ENCODE measurements around the gene GSE1. TPM values are rescaled to one million over a fixed set of nuclear protein-coding genes. Genes with fewer than 3 reads are reported as not detected.

The GSE1 gene
- total RNA-seq, 4 donors from 2014 or later: 79.7 to 196 (median 143) TPM

- DNase-seq: no peak
- Histone ChIP-seq H3K27me3 (no peaks in the 10 kb centered on the region), H3K4me3 (no peak overlapping the region), H3K27ac (no peak overlapping the region), H3K36me3 (no peaks in the 10 kb centered on the region), H3K4me1 (peaks cover 0 to 55% (median 9%) of the 10 kb centered on the region in 4 donors), H3K9me3 (no peaks in the 10 kb centered on the region)
- TF ChIP-seq POLR2A (IDR thresholded peaks at IDR 0.05): no peak
- TF ChIP-seq, protein P1, sequence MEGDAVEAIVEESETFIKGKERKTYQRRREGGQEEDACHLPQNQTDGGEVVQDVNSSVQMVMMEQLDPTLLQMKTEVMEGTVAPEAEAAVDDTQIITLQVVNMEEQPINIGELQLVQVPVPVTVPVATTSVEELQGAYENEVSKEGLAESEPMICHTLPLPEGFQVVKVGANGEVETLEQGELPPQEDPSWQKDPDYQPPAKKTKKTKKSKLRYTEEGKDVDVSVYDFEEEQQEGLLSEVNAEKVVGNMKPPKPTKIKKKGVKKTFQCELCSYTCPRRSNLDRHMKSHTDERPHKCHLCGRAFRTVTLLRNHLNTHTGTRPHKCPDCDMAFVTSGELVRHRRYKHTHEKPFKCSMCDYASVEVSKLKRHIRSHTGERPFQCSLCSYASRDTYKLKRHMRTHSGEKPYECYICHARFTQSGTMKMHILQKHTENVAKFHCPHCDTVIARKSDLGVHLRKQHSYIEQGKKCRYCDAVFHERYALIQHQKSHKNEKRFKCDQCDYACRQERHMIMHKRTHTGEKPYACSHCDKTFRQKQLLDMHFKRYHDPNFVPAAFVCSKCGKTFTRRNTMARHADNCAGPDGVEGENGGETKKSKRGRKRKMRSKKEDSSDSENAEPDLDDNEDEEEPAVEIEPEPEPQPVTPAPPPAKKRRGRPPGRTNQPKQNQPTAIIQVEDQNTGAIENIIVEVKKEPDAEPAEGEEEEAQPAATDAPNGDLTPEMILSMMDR (IDR thresholded peaks at IDR 0.05): no peak
Observed at GRCh38 chr16:85603203-85603755, 9.8 kb upstream of the GSE1 start.

GRCh38 chr16:85604145-85604705 is 8.9 kb upstream of the GSE1 start:
- Histone ChIP-seq H3K27me3 (no peaks in the 10 kb centered on the region), H3K36me3 (no peaks in the 10 kb centered on the region), H3K4me1 (peaks cover 0 to 57% (median 9%) of the 10 kb centered on the region in 4 donors), H3K9me3 (no peaks in the 10 kb centered on the region), H3K27ac (no peak overlapping the region), H3K4me3 (no peak overlapping the region)
- no peak for DNase-seq
- TF ChIP-seq, protein P1 (IDR thresholded peaks at IDR 0.05): no peak
- no peak for TF ChIP-seq POLR2A (IDR thresholded peaks at IDR 0.05)

GRCh38 chr16:85605051-85605911 is 7.8 kb upstream of the GSE1 start:
- no peaks in the 10 kb centered on the region for H3K36me3 ChIP-seq
- no peak for TF ChIP-seq POLR2A (IDR thresholded peaks at IDR 0.05)
- TF ChIP-seq, protein P1 (IDR thresholded peaks at IDR 0.05): no peak
- H3K4me3 ChIP-seq: no peak overlapping the region
- H3K4me1 ChIP-seq: peaks cover 4 to 59% (median 12%) of the 10 kb centered on the region in 4 donors
- no peak overlapping the region for H3K27ac ChIP-seq
- no peaks in the 10 kb centered on the region for H3K9me3 ChIP-seq
- no peaks in the 10 kb centered on the region for H3K27me3 ChIP-seq
- no peak for DNase-seq

DNA sequence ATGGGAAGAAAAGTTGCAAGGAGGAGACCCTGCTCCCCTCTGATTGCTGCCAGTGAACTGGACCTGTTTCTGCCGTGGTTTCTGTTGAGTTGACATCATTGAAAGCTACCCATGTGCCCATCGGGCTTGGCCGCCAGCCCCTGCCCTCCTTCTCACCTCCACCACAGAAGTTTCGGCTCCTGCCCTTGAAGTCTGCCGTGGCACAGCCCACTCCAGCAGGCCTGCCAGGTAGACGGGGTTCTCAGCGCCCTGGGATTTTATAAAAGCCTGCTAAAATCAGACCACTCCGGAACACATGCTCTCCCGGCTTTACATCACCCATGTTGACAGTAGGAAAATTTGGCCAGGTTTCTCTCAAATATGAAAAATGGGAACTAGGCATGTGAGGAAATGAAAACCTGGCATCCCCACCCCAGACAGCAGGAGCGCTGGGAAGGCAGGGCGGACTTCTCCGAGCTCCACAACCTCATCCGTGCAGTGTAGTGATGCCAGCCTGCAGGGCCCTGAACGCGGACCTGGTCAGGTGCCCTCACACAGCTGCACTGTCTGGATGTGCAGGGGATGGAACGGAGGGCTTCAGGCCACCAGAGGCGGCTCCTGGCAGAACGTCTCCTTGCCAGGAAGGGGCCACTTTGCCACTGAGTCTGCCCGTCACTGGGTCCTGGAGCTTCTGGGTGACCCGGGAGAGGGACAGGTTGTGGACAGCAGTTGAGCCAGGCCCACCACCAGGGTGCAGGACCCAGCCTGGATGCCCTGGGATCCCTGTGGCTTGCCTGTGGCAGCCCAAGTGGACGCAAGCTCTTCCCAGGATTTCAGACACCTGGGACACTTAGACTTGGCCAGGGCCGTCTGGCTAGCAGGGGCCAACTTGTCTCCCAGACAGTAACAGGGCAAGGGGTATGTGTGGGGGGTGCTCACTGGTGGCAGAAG is 6.9 kb upstream of the GSE1 start:
- no peak for TF ChIP-seq POLR2A (IDR thresholded peaks at IDR 0.05)
- TF ChIP-seq, protein P1 (IDR thresholded peaks at IDR 0.05): no peak
- Histone ChIP-seq H3K4me1 (peaks cover 4 to 66% (median 20%) of the 10 kb centered on the region in 4 donors), H3K4me3 (no peak overlapping the region), H3K27ac (no peak overlapping the region), H3K27me3 (no peaks in the 10 kb centered on the region), H3K9me3 (no peaks in the 10 kb centered on the region), H3K36me3 (no peaks in the 10 kb centered on the region)
- DNase-seq: no peak

DNA sequence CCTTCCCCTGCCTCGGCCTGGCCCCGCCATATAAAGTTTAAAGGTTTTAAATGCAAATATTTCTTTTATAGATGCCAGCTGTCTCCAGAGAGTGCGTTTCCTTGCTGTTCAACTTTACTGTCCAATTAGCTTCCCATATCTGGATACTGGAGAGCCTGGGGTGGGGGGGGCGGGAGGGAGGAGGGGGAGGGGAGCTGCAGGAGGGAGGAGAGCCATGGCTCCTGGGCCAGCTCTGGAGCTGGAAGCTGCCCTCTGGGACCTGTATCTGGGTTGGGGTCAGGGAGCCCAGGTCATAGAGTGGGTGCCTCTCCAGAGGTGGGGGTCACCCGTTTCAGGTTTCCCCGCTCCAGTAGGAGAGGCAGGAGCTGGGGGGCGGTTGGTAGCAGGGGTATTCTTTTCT is 6.2 kb upstream of the GSE1 start:
- Histone ChIP-seq H3K27ac (no peak overlapping the region), H3K4me1 (peaks cover 4 to 66% (median 25%) of the 10 kb centered on the region in 4 donors), H3K9me3 (no peaks in the 10 kb centered on the region), H3K27me3 (no peaks in the 10 kb centered on the region), H3K4me3 (no peak overlapping the region), H3K36me3 (no peaks in the 10 kb centered on the region)
- no peak for DNase-seq
- TF ChIP-seq POLR2A (IDR thresholded peaks at IDR 0.05): no peak
- TF ChIP-seq, protein P1 (IDR thresholded peaks at IDR 0.05): no peak
